IMR-90 (cell line): ENCODE results near the gene KRT222. TPM values are rescaled to one million over a fixed set of nuclear protein-coding genes. Genes with fewer than 3 reads are reported as not detected.

Experiments used
- ATAC-seq: fragments of 200-7000 bp; cut with Tn5 transposase; 2 replicates; pipeline ENCODE4 v1.9.1; 2020; ENCODE audit warnings: low read depth, mild to moderate bottlenecking, moderate library complexity
- BruUV-seq: library from RNA; stranded (reverse); fragments of 400-500 nt; replicated peaks from 2 replicates; lab custom pipeline; 2021; lab: Mats Ljungman, UMichigan
- CTCF ChIA-PET: fragments of 300-600 bp; formaldehyde crosslinking; extraction: SDS; loops from one replicate; lab custom pipeline; 2021; ENCODE audit warnings: antibody characterized with exemption; lab: Yijun Ruan, JAX
- POLR2A ChIA-PET: fragments of 300-600 bp; sonication (Branson Sonifier 250); formaldehyde crosslinking; loops from one replicate; lab custom pipeline; 2022; ENCODE audit warnings: antibody characterized with exemption; ENCODE audit not compliant: unreplicated experiment; lab: Charles Lee
- DNase-seq: peaks from one replicate; pipeline ENCODE4 v3.0.0; 2013
- H2AFZ ChIP-seq: replicated peaks from 2 replicates; pipeline ENCODE3; 2013; ENCODE audit warnings: low read length, mild to moderate bottlenecking; ENCODE audit not compliant: poor library complexity
- H2AK5ac ChIP-seq: 2 replicates; pipeline ENCODE4 v1.6.1; 2013; ENCODE audit warnings: low read depth, low read length, inconsistent platforms
- H2AK9ac ChIP-seq: replicated peaks from 2 replicates; pipeline ENCODE3; 2013; ENCODE audit warnings: mild to moderate bottlenecking, low read depth, low read length, moderate library complexity; ENCODE audit not compliant: poor library complexity
- H2BK120ac ChIP-seq: 2 replicates; pipeline ENCODE4 v1.6.1; 2013; ENCODE audit warnings: low read depth, low read length, inconsistent platforms
- H2BK15ac ChIP-seq: 3 replicates; pipeline ENCODE4 v1.6.1; 2013; ENCODE audit warnings: low read depth, low read length, inconsistent platforms
- H2BK20ac ChIP-seq: 2 replicates; pipeline ENCODE4 v1.6.1; 2013; ENCODE audit warnings: low read depth, mild to moderate bottlenecking, inconsistent platforms, low read length, moderate library complexity
- H2BK5ac ChIP-seq: 2 replicates; pipeline ENCODE4 v1.6.1; 2013; ENCODE audit warnings: mild to moderate bottlenecking, low read depth, low read length, inconsistent platforms; ENCODE audit not compliant: poor library complexity, severe bottlenecking
- H3K14ac ChIP-seq: replicated peaks from 2 replicates; pipeline ENCODE4 v1.6.1; 2013; ENCODE audit warnings: low read depth, low read length, inconsistent platforms
- H3K18ac ChIP-seq: 2 replicates; pipeline ENCODE4 v1.6.1; 2013; ENCODE audit warnings: low read depth, low read length, control low read depth
- H3K23ac ChIP-seq: 2 replicates; pipeline ENCODE4 v1.6.1; 2013; ENCODE audit warnings: low read depth, low read length, inconsistent platforms
- H3K27ac ChIP-seq: 2 replicates; pipeline ENCODE4 v1.5.1; 2013; ENCODE audit warnings: mild to moderate bottlenecking, control low read depth, low read length; ENCODE audit not compliant: insufficient read depth
- H3K27me3 ChIP-seq: 2 replicates; pipeline ENCODE4 v1.6.1; 2013; ENCODE audit warnings: low read length; ENCODE audit not compliant: control insufficient read depth, insufficient read depth
- H3K36me3 ChIP-seq: 2 replicates; pipeline ENCODE4 v1.6.1; 2013; ENCODE audit warnings: low read length, mixed read lengths; ENCODE audit not compliant: control insufficient read depth, insufficient read depth
- H3K4ac ChIP-seq: 2 replicates; pipeline ENCODE4 v1.6.1; 2013; ENCODE audit warnings: low read depth, low read length, inconsistent platforms
- H3K4me1 ChIP-seq: 2 replicates; pipeline ENCODE4 v1.6.1; 2013; ENCODE audit warnings: low read length, mixed read lengths; ENCODE audit not compliant: control insufficient read depth, insufficient read depth
- H3K4me2 ChIP-seq: 2 replicates; pipeline ENCODE4 v1.6.1; 2013; ENCODE audit warnings: low read depth, mild to moderate bottlenecking, control low read depth, low read length, moderate library complexity
- H3K4me3 ChIP-seq: 2 replicates; pipeline ENCODE4 v1.5.1; 2013; ENCODE audit warnings: low read depth, mild to moderate bottlenecking, control low read depth, low read length, moderate library complexity; ENCODE audit not compliant: insufficient read depth
- H3K56ac ChIP-seq: 2 replicates; pipeline ENCODE4 v1.6.1; 2013; ENCODE audit warnings: low read length, inconsistent platforms; ENCODE audit not compliant: insufficient read depth; ENCODE audit errors: extremely low read depth
- H3K79me1 ChIP-seq, 2 experiments: 2 replicates each; pipeline ENCODE4 v1.6.1; 2013; ENCODE audit warnings: low read length in 2 of 2, inconsistent platforms in 1 of 2, low read depth in 1 of 2
- H3K9ac ChIP-seq: 2 replicates; pipeline ENCODE4 v1.6.1; 2013; ENCODE audit warnings: low read depth, low read length, control low read depth
- H3K9me1 ChIP-seq: 2 replicates; pipeline ENCODE4 v1.6.1; 2013; ENCODE audit warnings: low read length, inconsistent platforms; ENCODE audit not compliant: insufficient read depth
- H3K9me3 ChIP-seq: 2 replicates; pipeline ENCODE4 v1.6.1; 2013; ENCODE audit warnings: low read length; ENCODE audit not compliant: control insufficient read depth, insufficient read depth
- H4K20me1 ChIP-seq: 2 replicates; pipeline ENCODE4 v1.6.1; 2013; ENCODE audit warnings: low read length, inconsistent platforms; ENCODE audit not compliant: insufficient read depth
- H4K5ac ChIP-seq: 2 replicates; pipeline ENCODE4 v1.6.1; 2013; ENCODE audit warnings: mild to moderate bottlenecking, low read depth, low read length, control low read depth
- H4K8ac ChIP-seq, 2 experiments: 2 replicates each; pipeline ENCODE4 v1.6.1; 2013; ENCODE audit warnings: low read depth in 2 of 2, low read length in 2 of 2, control low read depth in 1 of 2, inconsistent platforms in 1 of 2
- H4K91ac ChIP-seq: 2 replicates; pipeline ENCODE4 v1.6.1; 2013; ENCODE audit warnings: low read depth, low read length, inconsistent platforms; ENCODE audit not compliant: insufficient read depth
- CHD1 ChIP-seq: IDR thresholded peaks from 2 replicates; pipeline ENCODE4 v1.6.1; 2012; ENCODE audit warnings: low read depth, low read length, improper control_type of control experiment
- ELK1 ChIP-seq: fragments of 150-350 bp; IDR thresholded peaks from 2 replicates; pipeline ENCODE4 v1.6.1; 2016; ENCODE audit warnings: low read depth, mild to moderate bottlenecking, low read length, moderate library complexity, borderline replicate concordance
- FOS ChIP-seq: fragments of 150-350 bp; IDR thresholded peaks from 2 replicates; pipeline ENCODE4 v1.6.1; 2016; ENCODE audit warnings: low read depth, low read length
- MAFK ChIP-seq: IDR thresholded peaks from 2 replicates; pipeline ENCODE4 v1.6.1; 2012; ENCODE audit warnings: low read depth, low read length, improper control_type of control experiment
- NFE2L2 ChIP-seq: fragments of 150-350 bp; IDR thresholded peaks from 2 replicates; pipeline ENCODE4 v1.6.1; 2016; ENCODE audit warnings: low read depth, mild to moderate bottlenecking, low read length
- POLR2A ChIP-seq: IDR thresholded peaks from 2 replicates; pipeline ENCODE4 v1.6.1; 2012; ENCODE audit warnings: mild to moderate bottlenecking, low read depth, low read length
- RCOR1 ChIP-seq: IDR thresholded peaks from 2 replicates; pipeline ENCODE4 v1.6.1; 2012; ENCODE audit warnings: mild to moderate bottlenecking, low read length, improper control_type of control experiment; ENCODE audit not compliant: insufficient replicate concordance
- RFX5 ChIP-seq: IDR thresholded peaks from 2 replicates; pipeline ENCODE4 v1.8.0; 2012; ENCODE audit warnings: low read depth, mild to moderate bottlenecking, low read length, moderate library complexity
- USF2 ChIP-seq: fragments of 150-350 bp; IDR thresholded peaks from 2 replicates; pipeline ENCODE4 v1.6.1; 2017; ENCODE audit warnings: mild to moderate bottlenecking, antibody characterized with exemption, low read length, low read depth
- WGBS, 2 experiments: methylation state at CpG; one replicate each; pipeline versions ENCODE4 v1.1.5 to v1.1.7; 2013; ENCODE audit warnings: missing lambda C conversion rate in 2 of 2; ENCODE audit not compliant: insufficient read length in 1 of 2; ENCODE audit errors: extremely low coverage in 2 of 2; 5-methylcytosine and 5-hydroxymethylcytosine counted together
- dilution Hi-C: fragments of 300-500 bp; cut with HindIII; formaldehyde crosslinking; loops from one replicate; pipeline ENCODE4 v1.14.3; 2018; ENCODE audit warnings: low sequenced_read_pairs; ENCODE audit not compliant: unreplicated experiment
- in situ Hi-C: fragments of 300-500 bp; cut with MboI; formaldehyde crosslinking; loops from 3 replicates; pipeline ENCODE4 v1.14.3; 2019; ENCODE audit warnings: low sequenced_read_pairs, inconsistent platforms, mixed read lengths
- intact Hi-C: fragments of 100-400 bp; cut with micrococcal nuclease; formaldehyde crosslinking; loops from 2 replicates; pipeline ENCODE4 v1.10.0; 2022
- polyA plus RNA-seq, 3 experiments: library from polyadenylated mRNA; depleted of rRNA; stranded (reverse); fragments of >200 nt; gene quantifications; 2 replicates each; pipeline ENCODE4 v1.2.3, GENCODE V29; 2012; ENCODE audit warnings: low replicate concordance in 1 of 3
- total RNA-seq: library from RNA; depleted of rRNA; stranded (reverse); fragments of >200 nt; gene quantifications from 2 replicates; pipeline ENCODE4 v1.2.3, GENCODE V29; 2012

KRT222 gene
- total and polyA plus RNA-seq, 2 of the 4 experiments (the other 2 are of a cell fraction) = not detected

GRCh38 chr17:40647624-40648383 is 17.2 kb downstream of the KRT222 start, which contains the start of gene SMARCE1 (continued):
- TF ChIP-seq RFX5 (no peak), NFE2L2 (no peak)

GRCh38 chr17:40646791-40647623 is 18.0 kb downstream of the KRT222 start:
- Histone ChIP-seq H3K4me2 (peak overlapping the region; percentile 74), H3K9me1 (peaks cover 6% of the 10 kb centered on the region; the same call in 1 of the 2 replicates), H3K4me3 (peak overlapping the region; percentile 93), H3K18ac (peak overlapping the region; percentile 74; the same call in 1 of the 2 replicates), H4K91ac (peak overlapping the region; percentile 76), H4K5ac (peak overlapping the region; percentile 94), H2AK5ac (peak overlapping the region; percentile 48), H4K8ac (peak overlapping the region; percentile 91 to 99), H3K56ac (peak overlapping the region; percentile 90), H2BK20ac (no peak overlapping the region), H3K9me3 (no peaks in the 10 kb centered on the region), H3K9ac (peak overlapping the region; percentile 99), H2AFZ (peak overlapping the region; percentile 99), H3K4me1 (peaks cover 5% of the 10 kb centered on the region), H2BK15ac (no peak overlapping the region), H4K20me1 (peaks cover 3% of the 10 kb centered on the region; the same call in 1 of the 2 replicates), H3K27me3 (no peaks in the 10 kb centered on the region), H3K36me3 (peaks cover 4% of the 10 kb centered on the region; the same call in 1 of the 2 replicates), H2AK9ac (peak overlapping the region; percentile 68), H2BK5ac (peak overlapping the region; percentile 80), H3K4ac (peak overlapping the region; percentile 93), H3K14ac (peak overlapping the region; percentile 90), H3K27ac (peak overlapping the region; percentile 94), H2BK120ac (no peak overlapping the region), H3K23ac (peak overlapping the region; percentile 7; the same call in 1 of the 2 replicates), H3K79me1 (peaks cover 31 to 41% of the 10 kb centered on the region in 2 experiments)
- TF ChIP-seq NFE2L2 = no peak
- TF ChIP-seq RFX5 = no peak
- no peak; the same call in 1 of the 2 replicates for TF ChIP-seq POLR2A
- TF ChIP-seq CHD1 = no peak
- TF ChIP-seq FOS = no peak
- no peak for TF ChIP-seq USF2
- TF ChIP-seq MAFK = no peak
- TF ChIP-seq RCOR1 = no peak
- no peak for TF ChIP-seq ELK1
- CTCF ChIA-PET = interaction anchor here (0.8 to 1.4 kb wide), 2 partner anchors 18 to 28 kb away, joined by 3 read pairs; partner anchors contain the start of gene KRT222
- DNase-seq = peak; percentile 43
- in situ Hi-C loops = no loop called here
- TSS peak; percentile 55 for BruUV-seq
- dilution Hi-C loops = no loop called here
- POLR2A ChIA-PET = interaction anchor here (0.6 to 1.0 kb wide), 3 partner anchors 27 to 269 kb away, joined by 3 to 5 read pairs (median 3); no protein-coding TSS in a partner anchor
- 0% methylated on average over 3 of the region's 18 CpGs; no CpG with 5 or more reads in 1 of the 2 experiments for WGBS, 2 experiments
- intact Hi-C loops = loop anchor here (5.0 kb wide), 1 partner anchor 900 kb away; no protein-coding TSS in a partner anchor
- ATAC-seq = peak; percentile 59
